ENCODE results near the gene DUSP18. TPM values are rescaled to one million over a fixed set of nuclear protein-coding genes. Genes with fewer than 3 reads are reported as not detected.

Gene DUSP18
- total and polyA plus RNA-seq, 9 donors = 3.3 to 18.5 (median 5.7) TPM

- Histone ChIP-seq H3K4me3 (no peak overlapping the region), H3K9me3 (no peaks in the 10 kb centered on the region), H3K4me1 (ENCODE audit: insufficient read depth) (peaks cover 4% of the 10 kb centered on the region), H3K27me3 (no peaks in the 10 kb centered on the region), H3K27ac (no peak overlapping the region), H3K36me3 (no peaks in the 10 kb centered on the region)
- 94 to 97% (median 95%) methylated on average over 25 of the region's 25 CpGs for WGBS, 3 donors
- TF ChIP-seq EP300 (IDR thresholded peaks at IDR 0.05) = no peak
- no peak for TF ChIP-seq CTCF (IDR thresholded peaks at IDR 0.05)
- TF ChIP-seq POLR2A (IDR thresholded peaks at IDR 0.05) = no peak
- no peak for DNase-seq
- intact Hi-C loops (cut with DNase I) = loop anchor here in 1 of 4 donors (10.0 kb wide), 1 partner anchor 438 kb away; the partner anchor contains the start of gene SMTN
Observed at GRCh38 chr22:30646518-30647160, 21.0 kb downstream of the DUSP18 start.

GRCh38 chr22:30643055-30643875, 24.4 kb downstream of the DUSP18 start:
- intact Hi-C loops (cut with DNase I) = loop anchor here in 1 of 4 donors (10.0 kb wide), 1 partner anchor 442 kb away; the partner anchor contains the start of gene SMTN
- H3K4me1 ChIP-seq (ENCODE audit: insufficient read depth) = peaks cover 4% of the 10 kb centered on the region
- no peak overlapping the region for H3K4me3 ChIP-seq
- no peaks in the 10 kb centered on the region for H3K27me3 ChIP-seq
- DNase-seq = no peak
- H3K27ac ChIP-seq = no peak overlapping the region
- H3K9me3 ChIP-seq = no peaks in the 10 kb centered on the region
- H3K36me3 ChIP-seq = no peaks in the 10 kb centered on the region
- no peak for TF ChIP-seq EP300 (IDR thresholded peaks at IDR 0.05)
- 75 to 81% (median 77%) methylated on average over 16 of the region's 16 CpGs for WGBS, 3 donors

GRCh38 chr22:30640839-30641430, 26.7 kb downstream of the DUSP18 start:
- Histone ChIP-seq H3K27ac (no peak overlapping the region), H3K36me3 (no peaks in the 10 kb centered on the region), H3K9me3 (no peaks in the 10 kb centered on the region), H3K27me3 (no peaks in the 10 kb centered on the region), H3K4me1 (ENCODE audit: insufficient read depth) (peaks cover 17% of the 10 kb centered on the region), H3K4me3 (no peak overlapping the region)
- 93 to 94% (median 93%) methylated on average over 4 of the region's 4 CpGs for WGBS, 3 donors
- no peak for DNase-seq
- TF ChIP-seq EP300 (IDR thresholded peaks at IDR 0.05) (no peak), CTCF (IDR thresholded peaks at IDR 0.05) (no peak), POLR2A (IDR thresholded peaks at IDR 0.05) (no peak)
- intact Hi-C loops (cut with DNase I) = loop anchor here in 1 of 4 donors (10.0 kb wide), 1 partner anchor 444 kb away; the partner anchor contains the start of gene SMTN

- Histone ChIP-seq H3K36me3 (no peaks in the 10 kb centered on the region), H3K9me3 (no peaks in the 10 kb centered on the region), H3K4me3 (no peak overlapping the region), H3K4me1 (ENCODE audit: insufficient read depth) (peaks cover 17% of the 10 kb centered on the region), H3K27ac (no peak overlapping the region), H3K27me3 (no peaks in the 10 kb centered on the region)
- TF ChIP-seq POLR2A (IDR thresholded peaks at IDR 0.05) = no peak
- TF ChIP-seq EP300 (IDR thresholded peaks at IDR 0.05) = no peak
- no peak for TF ChIP-seq CTCF (IDR thresholded peaks at IDR 0.05)
- intact Hi-C loops (cut with DNase I) = loop anchor here in 1 of 4 donors (10.0 kb wide), 1 partner anchor 444 kb away; the partner anchor contains the start of gene SMTN
- DNase-seq = no peak
- 97 to 98% (median 98%) methylated on average over 4 of the region's 4 CpGs for WGBS, 3 donors
Observed at GRCh38 chr22:30640361-30640760, 27.3 kb downstream of the DUSP18 start.

Measured in ovary (tissue), 9 donors.